ENCODE data around the gene TRIM40.
A peak's percentile ranks its signal among the peaks of the same experiment; 100 is the strongest.

The TRIM40 gene

DNA sequence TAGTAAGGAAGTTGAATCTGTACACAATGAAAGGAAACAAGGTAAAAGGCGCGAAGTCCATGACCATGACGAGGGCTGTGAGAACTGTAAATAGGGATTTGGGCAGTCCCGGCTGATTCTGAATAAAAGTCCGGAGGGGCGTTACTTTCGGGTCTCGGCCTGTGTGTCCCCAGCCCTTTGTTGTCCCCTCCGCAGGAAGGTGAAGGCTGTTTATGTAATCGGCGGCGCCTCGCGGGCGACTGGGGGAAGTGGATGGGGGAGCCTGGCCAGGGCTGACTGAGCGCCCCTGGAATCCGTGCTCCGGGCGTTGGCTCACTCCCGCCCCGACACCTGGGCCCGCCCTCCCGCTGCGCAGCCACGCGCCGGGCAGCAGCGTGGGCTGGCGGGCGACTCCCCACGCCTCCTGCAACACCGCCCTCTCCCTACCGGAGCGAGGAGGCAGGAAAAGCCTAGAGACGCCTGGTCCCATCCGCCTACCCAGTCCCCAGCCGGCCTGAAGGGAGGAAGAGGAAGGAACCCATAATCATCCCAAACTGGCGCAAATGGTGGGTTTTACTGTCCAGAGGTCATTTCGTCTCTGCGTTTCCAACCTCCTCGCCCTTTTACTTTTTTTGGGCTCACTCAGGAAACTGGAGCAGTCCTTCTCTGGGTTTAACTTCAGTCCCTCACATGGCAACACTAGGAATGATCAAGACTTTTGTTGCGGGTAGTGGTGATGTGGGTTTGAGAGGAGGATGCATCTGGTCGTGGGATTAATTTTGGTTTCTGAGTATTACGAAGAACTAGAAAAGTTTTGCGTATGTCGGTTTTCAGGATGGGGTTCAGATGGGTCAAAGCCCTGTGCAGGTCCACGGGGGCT, 35.1 kb upstream of the TRIM40 start:
- no peak for DNase-seq (ENCODE audit: low spot score)
- H3K4me3 ChIP-seq (ENCODE audit: severe bottlenecking), result peak overlapping the region; percentile 23

DNA sequence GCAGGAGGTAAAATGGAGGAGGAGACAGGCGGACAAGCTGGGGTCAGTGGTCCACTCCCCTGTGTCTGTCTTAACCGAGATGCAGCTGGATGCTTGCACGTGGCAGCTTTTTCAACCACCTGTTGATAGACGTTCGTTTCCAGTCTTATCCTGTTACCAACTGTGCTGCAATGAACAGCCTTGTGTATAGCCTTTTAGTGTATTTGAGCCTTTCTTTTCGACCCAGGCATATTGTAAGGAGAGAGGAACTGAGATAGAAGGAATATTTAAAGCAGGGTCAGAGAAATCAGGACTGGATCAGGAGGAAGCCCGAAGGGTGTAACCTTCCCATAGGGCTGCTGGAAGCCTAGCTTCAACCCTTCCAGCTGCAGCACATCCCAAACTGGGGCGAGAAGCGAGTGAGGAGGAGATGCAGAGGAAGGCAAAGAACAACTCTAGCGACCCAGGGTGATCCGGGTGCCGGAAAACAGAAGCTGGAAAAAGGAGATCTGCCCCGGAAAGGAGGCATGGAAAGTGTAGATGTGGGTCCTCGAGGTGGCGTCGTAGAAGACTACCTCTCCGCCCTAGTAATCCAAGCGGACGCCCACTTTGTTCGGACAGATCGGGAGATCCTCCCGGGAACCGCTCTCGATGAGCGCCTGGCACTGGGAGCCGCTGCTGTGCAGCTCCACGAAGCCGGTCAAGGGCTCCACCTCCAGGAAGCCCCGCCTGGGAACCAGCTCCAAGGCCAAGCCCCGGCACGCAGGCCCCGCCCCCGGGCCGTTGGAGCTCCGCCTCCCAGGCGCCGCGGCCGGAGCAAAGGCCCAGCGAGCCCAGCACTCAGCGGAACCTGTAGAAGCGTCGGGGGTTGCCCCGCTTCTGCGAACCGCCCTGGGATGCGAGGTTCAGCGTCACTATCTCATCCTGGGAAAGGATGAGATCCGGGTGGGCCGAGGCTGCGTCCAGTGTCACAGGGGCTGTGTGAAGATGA, 34.2 kb upstream of the TRIM40 start:
- peak; percentile 87 for ATAC-seq (ENCODE audit: low read depth)
- H3K4me3 ChIP-seq (ENCODE audit: severe bottlenecking), result peak overlapping the region; percentile 23
- H3K27ac ChIP-seq (ENCODE audit: poor library complexity, severe bottlenecking), result peak overlapping the region; percentile 40

More for the DNA sequence above, 35.1 kb upstream of the TRIM40 start:
- TF ChIP-seq, protein P1, sequence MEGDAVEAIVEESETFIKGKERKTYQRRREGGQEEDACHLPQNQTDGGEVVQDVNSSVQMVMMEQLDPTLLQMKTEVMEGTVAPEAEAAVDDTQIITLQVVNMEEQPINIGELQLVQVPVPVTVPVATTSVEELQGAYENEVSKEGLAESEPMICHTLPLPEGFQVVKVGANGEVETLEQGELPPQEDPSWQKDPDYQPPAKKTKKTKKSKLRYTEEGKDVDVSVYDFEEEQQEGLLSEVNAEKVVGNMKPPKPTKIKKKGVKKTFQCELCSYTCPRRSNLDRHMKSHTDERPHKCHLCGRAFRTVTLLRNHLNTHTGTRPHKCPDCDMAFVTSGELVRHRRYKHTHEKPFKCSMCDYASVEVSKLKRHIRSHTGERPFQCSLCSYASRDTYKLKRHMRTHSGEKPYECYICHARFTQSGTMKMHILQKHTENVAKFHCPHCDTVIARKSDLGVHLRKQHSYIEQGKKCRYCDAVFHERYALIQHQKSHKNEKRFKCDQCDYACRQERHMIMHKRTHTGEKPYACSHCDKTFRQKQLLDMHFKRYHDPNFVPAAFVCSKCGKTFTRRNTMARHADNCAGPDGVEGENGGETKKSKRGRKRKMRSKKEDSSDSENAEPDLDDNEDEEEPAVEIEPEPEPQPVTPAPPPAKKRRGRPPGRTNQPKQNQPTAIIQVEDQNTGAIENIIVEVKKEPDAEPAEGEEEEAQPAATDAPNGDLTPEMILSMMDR (IDR thresholded peaks at IDR 0.05; ENCODE audit: poor library complexity, severe bottlenecking), result no peak
- Histone ChIP-seq H3K36me3 (ENCODE audit: low read depth) (no peaks in the 10 kb centered on the region), H3K27ac (ENCODE audit: poor library complexity, severe bottlenecking) (peak overlapping the region; percentile 40), H3K27me3 (ENCODE audit: insufficient read depth, poor library complexity, severe bottlenecking) (no peaks in the 10 kb centered on the region), H3K4me1 (ENCODE audit: insufficient read depth, poor library complexity, severe bottlenecking) (peaks cover 12% of the 10 kb centered on the region), H3K9me3 (ENCODE audit: severe bottlenecking) (no peaks in the 10 kb centered on the region)
- ATAC-seq (ENCODE audit: low read depth), result peak; percentile 53

DNA sequence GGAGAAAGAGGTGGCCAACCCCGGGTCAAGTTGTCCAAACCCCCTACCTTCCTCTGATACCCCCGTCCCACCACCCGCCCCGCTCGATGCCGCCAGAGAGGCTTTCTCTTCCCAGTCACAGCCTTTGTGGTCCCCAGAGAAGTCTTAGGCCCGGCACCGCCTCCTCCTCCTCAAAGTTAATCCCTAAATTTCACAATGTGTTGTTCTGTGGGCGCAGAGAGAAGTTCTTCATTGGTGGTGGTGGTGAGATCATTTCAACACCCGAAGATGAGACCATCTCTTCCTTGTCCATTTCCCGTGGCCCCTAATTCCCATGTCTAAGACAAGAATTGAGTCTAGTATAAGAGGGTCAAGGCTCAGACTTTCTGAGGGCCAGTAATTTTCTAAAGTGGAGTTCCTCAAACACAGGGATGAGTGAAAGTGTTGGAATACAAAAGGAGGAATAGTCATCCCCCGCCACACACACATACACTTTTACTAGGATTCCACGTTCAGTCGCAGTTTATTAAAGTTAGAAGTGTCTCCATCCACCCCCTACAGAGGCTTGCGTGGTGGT, 33.4 kb upstream of the TRIM40 start:
- H3K9me3 ChIP-seq (ENCODE audit: severe bottlenecking), result no peaks in the 10 kb centered on the region
- ATAC-seq (ENCODE audit: low read depth), result no peak
- H3K36me3 ChIP-seq (ENCODE audit: low read depth), result no peaks in the 10 kb centered on the region
- TF ChIP-seq, protein P1 (IDR thresholded peaks at IDR 0.05; ENCODE audit: poor library complexity, severe bottlenecking), result no peak
- no peak for DNase-seq (ENCODE audit: low spot score)
- H3K4me3 ChIP-seq (ENCODE audit: severe bottlenecking), result peak overlapping the region; percentile 23
- no peaks in the 10 kb centered on the region for H3K27me3 ChIP-seq (ENCODE audit: insufficient read depth, poor library complexity, severe bottlenecking)
- peaks cover 12% of the 10 kb centered on the region for H3K4me1 ChIP-seq (ENCODE audit: insufficient read depth, poor library complexity, severe bottlenecking)
- peak overlapping the region; percentile 40 for H3K27ac ChIP-seq (ENCODE audit: poor library complexity, severe bottlenecking)

More for the DNA sequence above, 34.2 kb upstream of the TRIM40 start:
- peak; percentile 92 for DNase-seq (ENCODE audit: low spot score)
- Histone ChIP-seq H3K9me3 (ENCODE audit: severe bottlenecking) (no peaks in the 10 kb centered on the region), H3K27me3 (ENCODE audit: insufficient read depth, poor library complexity, severe bottlenecking) (no peaks in the 10 kb centered on the region), H3K36me3 (ENCODE audit: low read depth) (no peaks in the 10 kb centered on the region), H3K4me1 (ENCODE audit: insufficient read depth, poor library complexity, severe bottlenecking) (peaks cover 12% of the 10 kb centered on the region)
- TF ChIP-seq, protein P1 (IDR thresholded peaks at IDR 0.05; ENCODE audit: poor library complexity, severe bottlenecking), result no peak

DNA sequence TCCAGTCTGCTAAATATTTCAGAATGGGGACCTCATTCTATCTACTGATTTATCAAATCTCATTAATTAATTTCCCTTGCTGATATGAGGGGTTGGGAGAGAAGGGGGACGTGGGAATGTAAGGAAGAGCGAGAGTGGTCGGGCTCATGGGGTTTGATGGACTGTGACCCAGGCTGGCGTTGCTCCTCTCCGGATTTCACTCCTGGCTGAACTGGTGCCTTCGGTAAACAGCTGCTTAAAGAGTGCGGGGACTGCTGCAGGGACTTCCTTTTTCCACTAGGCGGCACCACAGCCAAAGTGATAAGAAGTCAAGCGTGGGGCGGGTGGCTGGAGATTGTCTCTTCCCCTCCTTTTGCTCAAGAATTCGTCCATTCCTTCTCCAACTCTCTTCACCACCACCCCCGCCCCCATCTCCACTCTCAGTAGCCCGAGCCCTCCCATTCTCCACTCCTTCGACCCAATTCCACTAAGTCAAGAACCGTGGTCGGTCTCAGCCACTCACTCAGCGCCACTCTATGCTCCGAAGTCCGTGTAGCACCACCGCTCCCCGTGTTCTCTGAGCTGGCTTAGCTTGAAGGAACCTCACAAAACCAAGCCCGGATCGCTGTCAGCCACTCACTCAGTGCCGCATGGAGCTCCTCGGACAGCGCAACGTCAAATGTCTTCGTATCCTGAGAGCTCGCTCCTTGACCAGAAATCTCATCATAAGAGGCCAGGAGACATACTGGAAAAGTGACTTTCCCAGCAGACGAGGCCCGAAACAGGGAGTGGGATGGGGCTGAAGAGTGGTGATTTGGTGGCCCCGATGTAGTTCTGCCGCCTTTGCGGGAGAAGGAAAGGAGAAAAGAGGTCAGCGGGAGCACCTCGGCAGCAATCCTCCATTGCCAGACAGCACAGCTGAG, 32.7 kb upstream of the TRIM40 start:
- Histone ChIP-seq H3K27me3 (ENCODE audit: insufficient read depth, poor library complexity, severe bottlenecking) (no peaks in the 10 kb centered on the region), H3K4me3 (ENCODE audit: severe bottlenecking) (peak overlapping the region; percentile 23), H3K36me3 (ENCODE audit: low read depth) (no peaks in the 10 kb centered on the region), H3K27ac (ENCODE audit: poor library complexity, severe bottlenecking) (no peak overlapping the region), H3K4me1 (ENCODE audit: insufficient read depth, poor library complexity, severe bottlenecking) (peaks cover 12% of the 10 kb centered on the region), H3K9me3 (ENCODE audit: severe bottlenecking) (no peaks in the 10 kb centered on the region)
- TF ChIP-seq, protein P1 (IDR thresholded peaks at IDR 0.05; ENCODE audit: poor library complexity, severe bottlenecking), result peak; percentile 91
- ATAC-seq (ENCODE audit: low read depth) (peak; percentile 47), DNase-seq (ENCODE audit: low spot score) (peak; percentile 73)
